Activated naive CD4-positive, alpha-beta T cell treated with anti-CD3 and anti-CD28 coated beads, Interleukin-2, amount 10 ng/mL, durations not matched to agents 7 days and 5 days (primary cell): ENCODE measurements around the gene GRAMD4.

Source experiments
- CTCF ChIA-PET: fragments of 350-600 bp; sonication (Branson Sonifier 250); formaldehyde crosslinking; loops from one replicate; lab custom pipeline; 2021; ENCODE audit warnings: antibody characterized with exemption; lab: Charles Lee
- DNase-seq: peaks from one replicate; pipeline ENCODE4 v3.0.0-alpha.2; 2020
- H3K27ac Mint-ChIP-seq: one replicate; pipeline ENCODE4 v1.8.0; 2021; ENCODE audit warnings: mild to moderate bottlenecking, moderate library complexity, mixed read lengths
- H3K27me3 Mint-ChIP-seq: one replicate; pipeline ENCODE4 v1.8.0; 2021; ENCODE audit warnings: mild to moderate bottlenecking, mixed read lengths
- H3K36me3 Mint-ChIP-seq: one replicate; pipeline ENCODE4 v1.8.0; 2021; ENCODE audit warnings: mixed read lengths
- H3K4me1 Mint-ChIP-seq: one replicate; pipeline ENCODE4 v1.8.0; 2021; ENCODE audit warnings: mixed read lengths
- H3K4me3 Mint-ChIP-seq: one replicate; pipeline ENCODE4 v1.8.0; 2021; ENCODE audit warnings: mild to moderate bottlenecking, moderate library complexity, mixed read lengths
- H3K9me3 Mint-ChIP-seq: one replicate; pipeline ENCODE4 v1.8.0; 2021; ENCODE audit warnings: mixed read lengths

Gene GRAMD4

GRCh38 chr22:46652847-46653331 lies 32.7 kb downstream of the GRAMD4 start:
- no peak overlapping the region for H3K27ac Mint-ChIP-seq
- no peak for DNase-seq
- no peaks in the 10 kb centered on the region for H3K9me3 Mint-ChIP-seq
- H3K36me3 Mint-ChIP-seq, result no peaks in the 10 kb centered on the region
- H3K4me3 Mint-ChIP-seq, result no peak overlapping the region
- CTCF ChIA-PET, result interaction anchor here (0.5 kb wide), 1 partner anchor 157 kb away, joined by 3 read pairs; no protein-coding TSS in a partner anchor
- H3K27me3 Mint-ChIP-seq, result no peaks in the 10 kb centered on the region
- peaks cover 27% of the 10 kb centered on the region for H3K4me1 Mint-ChIP-seq

GRCh38 chr22:46653596-46653995 lies 33.4 kb downstream of the GRAMD4 start:
- H3K9me3 Mint-ChIP-seq, result no peaks in the 10 kb centered on the region
- H3K27ac Mint-ChIP-seq, result no peak overlapping the region
- CTCF ChIA-PET, result no interaction called here
- peaks cover 27% of the 10 kb centered on the region for H3K4me1 Mint-ChIP-seq
- H3K4me3 Mint-ChIP-seq, result no peak overlapping the region
- no peak for DNase-seq
- no peaks in the 10 kb centered on the region for H3K36me3 Mint-ChIP-seq
- H3K27me3 Mint-ChIP-seq, result no peaks in the 10 kb centered on the region

- Mint-ChIP-seq H3K4me3 (no peak overlapping the region), H3K27me3 (no peaks in the 10 kb centered on the region), H3K36me3 (no peaks in the 10 kb centered on the region), H3K27ac (no peak overlapping the region), H3K9me3 (no peaks in the 10 kb centered on the region), H3K4me1 (peaks cover 26% of the 10 kb centered on the region)
- no peak for DNase-seq
- CTCF ChIA-PET, result no interaction called here
These were observed 34.2 kb downstream of the GRAMD4 start for GRCh38 chr22:46654426-46654825.

GRCh38 chr22:46654927-46655595 lies 34.9 kb downstream of the GRAMD4 start:
- Mint-ChIP-seq H3K36me3 (no peaks in the 10 kb centered on the region), H3K4me3 (no peak overlapping the region), H3K9me3 (no peaks in the 10 kb centered on the region), H3K27me3 (no peaks in the 10 kb centered on the region), H3K4me1 (peaks cover 25% of the 10 kb centered on the region), H3K27ac (no peak overlapping the region)
- CTCF ChIA-PET, result interaction anchor here (0.7 kb wide), 1 partner anchor 269 kb away, joined by 3 read pairs; no protein-coding TSS in a partner anchor
- DNase-seq, result no peak

- no peaks in the 10 kb centered on the region for H3K27me3 Mint-ChIP-seq
- no peaks in the 10 kb centered on the region for H3K36me3 Mint-ChIP-seq
- H3K4me1 Mint-ChIP-seq, result peaks cover 35% of the 10 kb centered on the region
- H3K9me3 Mint-ChIP-seq, result no peaks in the 10 kb centered on the region
- no peak for DNase-seq
- no peak overlapping the region for H3K4me3 Mint-ChIP-seq
- H3K27ac Mint-ChIP-seq, result no peak overlapping the region
- CTCF ChIA-PET, result no interaction called here
These were observed 35.8 kb downstream of the GRAMD4 start for GRCh38 chr22:46655861-46656608.

- H3K27me3 Mint-ChIP-seq, result no peaks in the 10 kb centered on the region
- peaks cover 33% of the 10 kb centered on the region for H3K4me1 Mint-ChIP-seq
- no peak overlapping the region for H3K4me3 Mint-ChIP-seq
- CTCF ChIA-PET, result no interaction called here
- H3K9me3 Mint-ChIP-seq, result no peaks in the 10 kb centered on the region
- H3K27ac Mint-ChIP-seq, result no peak overlapping the region
- H3K36me3 Mint-ChIP-seq, result no peaks in the 10 kb centered on the region
- no peak for DNase-seq
These were observed 36.9 kb downstream of the GRAMD4 start for GRCh38 chr22:46656856-46657654.

- Mint-ChIP-seq H3K4me1 (peaks cover 31% of the 10 kb centered on the region), H3K27me3 (no peaks in the 10 kb centered on the region), H3K36me3 (no peaks in the 10 kb centered on the region), H3K27ac (no peak overlapping the region), H3K4me3 (no peak overlapping the region), H3K9me3 (no peaks in the 10 kb centered on the region)
- CTCF ChIA-PET, result no interaction called here
- no peak for DNase-seq
These were observed 37.4 kb downstream of the GRAMD4 start for GRCh38 chr22:46657655-46657953.

GRCh38 chr22:46657996-46658947 lies 38.1 kb downstream of the GRAMD4 start:
- Mint-ChIP-seq H3K27me3 (no peaks in the 10 kb centered on the region), H3K27ac (peak overlapping the region; percentile 62), H3K4me3 (no peak overlapping the region), H3K9me3 (no peaks in the 10 kb centered on the region), H3K4me1 (peaks cover 25% of the 10 kb centered on the region), H3K36me3 (no peaks in the 10 kb centered on the region)
- no peak for DNase-seq
- CTCF ChIA-PET, result no interaction called here

GRCh38 chr22:46659059-46659790 lies 39.0 kb downstream of the GRAMD4 start:
- Mint-ChIP-seq H3K36me3 (no peaks in the 10 kb centered on the region), H3K4me3 (no peak overlapping the region), H3K27me3 (no peaks in the 10 kb centered on the region), H3K27ac (peak overlapping the region; percentile 62), H3K9me3 (no peaks in the 10 kb centered on the region), H3K4me1 (peaks cover 19% of the 10 kb centered on the region)
- CTCF ChIA-PET, result no interaction called here
- no peak for DNase-seq

GRCh38 chr22:46659791-46660186 lies 39.6 kb downstream of the GRAMD4 start:
- no peaks in the 10 kb centered on the region for H3K36me3 Mint-ChIP-seq

GRCh38 chr22:46660604-46661201 lies 40.5 kb downstream of the GRAMD4 start:
- no peaks in the 10 kb centered on the region for H3K27me3 Mint-ChIP-seq
- H3K27ac Mint-ChIP-seq, result peak overlapping the region; percentile 8
- H3K4me3 Mint-ChIP-seq, result no peak overlapping the region
- H3K9me3 Mint-ChIP-seq, result no peaks in the 10 kb centered on the region
- peaks cover 16% of the 10 kb centered on the region for H3K4me1 Mint-ChIP-seq
- CTCF ChIA-PET, result interaction anchor here (1.6 kb wide), 1 partner anchor 97 kb away, joined by 7 read pairs; no protein-coding TSS in a partner anchor
- H3K36me3 Mint-ChIP-seq, result no peaks in the 10 kb centered on the region
- DNase-seq, result no peak

More at GRCh38 chr22:46659791-46660186, 39.6 kb downstream of the GRAMD4 start:
- Mint-ChIP-seq H3K27ac (no peak overlapping the region), H3K4me3 (no peak overlapping the region), H3K27me3 (no peaks in the 10 kb centered on the region), H3K9me3 (no peaks in the 10 kb centered on the region), H3K4me1 (peaks cover 16% of the 10 kb centered on the region)
- CTCF ChIA-PET, result interaction anchor here (1.6 kb wide), 1 partner anchor 97 kb away, joined by 7 read pairs; no protein-coding TSS in a partner anchor
- no peak for DNase-seq

GRCh38 chr22:46661221-46661851 lies 41.1 kb downstream of the GRAMD4 start:
- Mint-ChIP-seq H3K36me3 (no peaks in the 10 kb centered on the region), H3K27me3 (no peaks in the 10 kb centered on the region), H3K27ac (no peak overlapping the region), H3K9me3 (no peaks in the 10 kb centered on the region), H3K4me3 (no peak overlapping the region), H3K4me1 (peaks cover 16% of the 10 kb centered on the region)
- DNase-seq, result no peak
- CTCF ChIA-PET, result interaction anchor here (1.6 kb wide), 1 partner anchor 98 kb away, joined by 7 read pairs; no protein-coding TSS in a partner anchor
